HepG2 (cell line): ENCODE measurements around the gene MEX3A. TPM values are rescaled to one million over a fixed set of nuclear protein-coding genes. Genes with fewer than 3 reads are reported as not detected.

Experiments
- ATAC-seq: fragments of 200-7000 bp; cut with Tn5 transposase; 3 replicates; pipeline ENCODE4 v1.9.1; 2020; ENCODE audit warnings: mild to moderate bottlenecking, moderate library complexity
- BruUV-seq: library from RNA; stranded (reverse); fragments of 400-500 nt; replicated peaks from 2 replicates; lab custom pipeline; 2021; lab: Mats Ljungman, UMichigan
- CTCF ChIA-PET: fragments of 300-600 bp; formaldehyde crosslinking; extraction: SDS; loops from one replicate; lab custom pipeline; 2021; ENCODE audit warnings: low total read pairs, inconsistent platforms, low intra/inter-chr PET ratio; lab: Yijun Ruan, JAX
- POLR2A ChIA-PET: fragments of 350-600 bp; sonication (Branson Sonifier 250); formaldehyde crosslinking; loops from one replicate; lab custom pipeline; 2020; ENCODE audit warnings: antibody characterized with exemption, inconsistent platforms; lab: Yijun Ruan, JAX
- DNase-seq: peaks from one replicate; pipeline ENCODE4 v3.0.0-alpha.2; 2015; ENCODE audit warnings: low spot score
- FAIRE-seq: peaks from 3 replicates; lab custom pipeline; 2011; peaks lifted over from hg19 to GRCh38; lab: Jason Lieb, UNC
- H2AFZ ChIP-seq: one replicate; pipeline ENCODE4 v1.6.1; 2011; ENCODE audit warnings: low read length, inconsistent platforms
- H3K27ac ChIP-seq: fragments of 300-600 bp; 3 replicates; pipeline ENCODE4 v1.8.0; 2011; ENCODE audit warnings: mixed run types, mild to moderate bottlenecking, mixed read lengths, low read length, inconsistent platforms; ENCODE audit not compliant: insufficient read depth; ENCODE audit errors: extremely low read length
- H3K27me3 ChIP-seq, 2 experiments: fragments of 200-600 bp in 1 of 2; 2 replicates in 1 of 2; 3 replicates in 1 of 2; pipeline versions ENCODE4 v1.6.0 to v1.8.0; 2011; ENCODE audit warnings: low read length in 2 of 2, mild to moderate bottlenecking in 2 of 2, moderate library complexity in 2 of 2, inconsistent platforms in 1 of 2; ENCODE audit not compliant: insufficient read depth in 2 of 2, control insufficient read depth in 1 of 2
- H3K36me3 ChIP-seq, 2 experiments: fragments of 200-600 bp in 1 of 2; replicated peaks in 1 of 2; 2 replicates in 1 of 2; 3 replicates in 1 of 2; pipeline versions ENCODE4 v1.5.1 to v1.8.0; 2011; ENCODE audit warnings: low read length in 2 of 2, inconsistent platforms in 1 of 2; ENCODE audit not compliant: insufficient read depth in 2 of 2, control insufficient read depth in 1 of 2
- H3K4me1 ChIP-seq: 2 replicates; pipeline ENCODE4 v1.5.1; 2012; ENCODE audit warnings: low read length, inconsistent platforms; ENCODE audit not compliant: insufficient read depth
- H3K4me2 ChIP-seq: 2 replicates; pipeline ENCODE4 v1.6.0; 2011; ENCODE audit warnings: low read depth, low read length, inconsistent platforms
- H3K4me3 ChIP-seq, 3 experiments: fragments of 200-600 bp in 1 of 3; sonication (generic), shearing (Covaris generic) in 1 of 3; replicated peaks in 1 of 3; 2 replicates each; pipeline ENCODE4 v1.5.1; 2011 to 2016; ENCODE audit warnings: low read length in 3 of 3, inconsistent platforms in 2 of 3, low read depth in 2 of 3, mild to moderate bottlenecking in 2 of 3, control low read depth in 1 of 3, mixed read lengths in 1 of 3; ENCODE audit not compliant: insufficient read depth in 1 of 3
- H3K79me2 ChIP-seq: one replicate; pipeline ENCODE4 v1.6.1; 2011; ENCODE audit warnings: low read length, inconsistent platforms; ENCODE audit not compliant: insufficient read depth
- H3K9ac ChIP-seq: 2 replicates; pipeline ENCODE4 v1.6.0; 2011; ENCODE audit warnings: mild to moderate bottlenecking, low read depth, low read length, inconsistent platforms; ENCODE audit not compliant: insufficient read depth
- H3K9me3 ChIP-seq: 2 replicates; pipeline ENCODE4 v1.5.1; 2012; ENCODE audit warnings: mild to moderate bottlenecking, low read length
- H4K20me1 ChIP-seq: 2 replicates; pipeline ENCODE4 v1.6.0; 2011; ENCODE audit warnings: inconsistent platforms, mild to moderate bottlenecking, low read length, moderate library complexity; ENCODE audit not compliant: insufficient read depth
- CBX1 ChIP-seq: IDR thresholded peaks from one replicate; pipeline ENCODE4 v1.6.1; 2016; ENCODE audit warnings: antibody characterized with exemption, low read depth
- EP300 ChIP-seq, 3 experiments: sonication (generic) in 1 of 3; formaldehyde crosslinking in 1 of 3; IDR thresholded peaks; 2 replicates each; pipeline versions ENCODE4 v1.5.1 to v1.6.1; 2011 to 2020; ENCODE audit warnings: low read depth in 2 of 3, low read length in 2 of 3, borderline replicate concordance in 1 of 3, improper control_type of control experiment in 1 of 3, mild to moderate bottlenecking in 1 of 3, missing genetic modification reagents in 1 of 3, moderate library complexity in 1 of 3
- HCFC1 ChIP-seq: fragments of 150-350 bp; IDR thresholded peaks from 2 replicates; pipeline ENCODE4 v1.6.1; 2014; ENCODE audit warnings: low read depth, low read length
- MXI1 ChIP-seq: IDR thresholded peaks from 3 replicates; pipeline ENCODE4 v1.6.1; 2012; ENCODE audit warnings: low read depth, low read length, inconsistent platforms, borderline replicate concordance
- NFAT5 ChIP-seq: sonication (generic); formaldehyde crosslinking; IDR thresholded peaks from 2 replicates; pipeline ENCODE4 v1.4.0; 2020; ENCODE audit warnings: missing genetic modification reagents
- PHF5A ChIP-seq: IDR thresholded peaks from one replicate; pipeline ENCODE4 v1.6.1; 2018; ENCODE audit warnings: low read depth, missing genetic modification reagents; ENCODE audit not compliant: unreplicated experiment
- RAD21 ChIP-seq: fragments of 450-650 bp; formaldehyde crosslinking; IDR thresholded peaks from 2 replicates; pipeline ENCODE4 v1.5.0; 2020; ENCODE audit warnings: mild to moderate bottlenecking
- TBX3 ChIP-seq: fragments of 450-650 bp; IDR thresholded peaks from 2 replicates; pipeline ENCODE4 v1.6.1; 2017; ENCODE audit warnings: antibody characterized with exemption, mild to moderate bottlenecking, inconsistent platforms, borderline replicate concordance
- TERF1 ChIP-seq: sonication (generic); formaldehyde crosslinking; IDR thresholded peaks from 2 replicates; pipeline ENCODE4 v1.8.0; 2022; ENCODE audit warnings: mild to moderate bottlenecking, missing genetic modification reagents, moderate library complexity
- ZBTB38 ChIP-seq: sonication (generic); formaldehyde crosslinking; IDR thresholded peaks from 2 replicates; pipeline ENCODE4 v1.5.1; 2020; ENCODE audit warnings: mild to moderate bottlenecking, missing genetic modification reagents
- ZFP90 ChIP-seq: sonication (generic); formaldehyde crosslinking; IDR thresholded peaks from 2 replicates; pipeline ENCODE4 v1.8.0; 2022; ENCODE audit warnings: missing genetic modification reagents, mild to moderate bottlenecking, inconsistent platforms, borderline replicate concordance
- ZNF280D ChIP-seq: sonication (generic); formaldehyde crosslinking; IDR thresholded peaks from 2 replicates; pipeline ENCODE4 v1.5.1; 2020; ENCODE audit warnings: mild to moderate bottlenecking, missing genetic modification reagents
- ZNF335 ChIP-seq: sonication (generic); formaldehyde crosslinking; IDR thresholded peaks from 2 replicates; pipeline ENCODE4 v1.4.0; 2020; ENCODE audit warnings: missing genetic modification reagents
- ZNF382 ChIP-seq: sonication (generic); formaldehyde crosslinking; IDR thresholded peaks from 2 replicates; pipeline ENCODE4 v1.5.0; 2020; ENCODE audit warnings: missing genetic modification reagents, mild to moderate bottlenecking, borderline replicate concordance
- ZNF430 ChIP-seq: sonication (generic); formaldehyde crosslinking; IDR thresholded peaks from 2 replicates; pipeline ENCODE4 v1.9.0; 2021; ENCODE audit warnings: mild to moderate bottlenecking, missing genetic modification reagents
- ZNF616 ChIP-seq: sonication (generic); formaldehyde crosslinking; IDR thresholded peaks from 2 replicates; pipeline ENCODE4 v1.5.0; 2020; ENCODE audit warnings: low read depth, mild to moderate bottlenecking, missing genetic modification reagents
- WGBS: methylation state at CpG from one replicate; pipeline ENCODE4 v1.1.6; 2017; ENCODE audit warnings: low lambda C conversion rate; 5-methylcytosine and 5-hydroxymethylcytosine counted together
- in situ Hi-C: cut with HindIII; loops from 2 replicates; pipeline ENCODE4 v1.10.0; 2017; ENCODE audit warnings: low pct_unique_long_range_greater_than_20kb; ENCODE audit not compliant: extremely low pct_ligation_motif_present
- intact Hi-C: fragments of 100-400 bp; cut with micrococcal nuclease; formaldehyde crosslinking; loops from one replicate; pipeline ENCODE4 v1.10.0; 2022; ENCODE audit not compliant: unreplicated experiment
- polyA plus RNA-seq, 8 experiments: library from polyadenylated mRNA; depleted of rRNA in 3 of 8; stranded (reverse) in 7 of 8; unstranded in 1 of 8; fragments of >200 nt; fragmentation: Illumina TruSeq in 4 of 8; extraction: Trizol in 4 of 8; gene quantifications; 2 replicates each; pipeline versions ENCODE4 v1.2.1 to v1.2.3, GENCODE V29; 2011 to 2016; ENCODE audit warnings: low read depth in 4 of 8, missing spikeins in 1 of 8, mixed read lengths in 1 of 8; ENCODE audit not compliant: insufficient read depth in 1 of 8
- total RNA-seq, 5 experiments: library from RNA; depleted of rRNA; stranded (reverse); fragments of >200 nt; fragmentation: Illumina TruSeq; extraction: Trizol; gene quantifications; 2 replicates each; pipeline ENCODE4 v1.2.3, GENCODE V29; 2016; ENCODE audit warnings: low read depth in 1 of 5

MEX3A gene
- total and polyA plus RNA-seq, 2 of the 13 experiments (the other 11 are each of a cell fraction or from before 2014, with no cell fraction given): 7.6 to 9.1 TPM

- Histone ChIP-seq H3K79me2 (no peaks in the 10 kb centered on the region), H3K27me3 (no peaks in the 10 kb centered on the region), H4K20me1 (no peaks in the 10 kb centered on the region), H3K27ac (no peak overlapping the region), H3K9ac (no peak overlapping the region), H3K36me3 (no peaks in the 10 kb centered on the region), H3K9me3 (no peaks in the 10 kb centered on the region), H3K4me2 (no peak overlapping the region), H3K4me1 (peaks cover 39% of the 10 kb centered on the region), H3K4me3 (no peak overlapping the region), H2AFZ (no peak overlapping the region)
- ATAC-seq: no peak
- WGBS: 71% methylated on average over 2 of the region's 2 CpGs
- FAIRE-seq: no peak
- DNase-seq: no peak
- in situ Hi-C loops (loop anchor here (10.0 kb wide), 1 partner anchor 120 kb away; the partner anchor contains the start of gene RXFP4), intact Hi-C loops (loop anchor here (10.0 kb wide), 1 partner anchor 60 kb away; no protein-coding TSS in a partner anchor)
- ChIA-PET CTCF (no interaction called here), POLR2A (interaction anchor here (1.2 to 2.4 kb wide), 2 partner anchors 124 to 130 kb away, joined by 7 to 9 read pairs; partner anchors contain the start of gene KHDC4)
- no peak for TF ChIP-seq CBX1
- TF ChIP-seq NFAT5 (CRISPR knock-in tag): no peak
- no peak for TF ChIP-seq ZNF335 (CRISPR knock-in tag)
- TF ChIP-seq TBX3: no peak
- no peak for TF ChIP-seq ZNF616
- TF ChIP-seq ZBTB38 (CRISPR knock-in tag): no peak
- no peak for TF ChIP-seq MXI1
- no peak for TF ChIP-seq ZFP90
- TF ChIP-seq ZNF430 (CRISPR knock-in tag): no peak
- no peak for TF ChIP-seq TERF1
- TF ChIP-seq ZNF280D (CRISPR knock-in tag): no peak
- TF ChIP-seq RAD21: no peak
- TF ChIP-seq EP300 (IDR thresholded peaks at IDR 0.05; ENCODE audit: low read depth in 2 of 2, low read length in 2 of 2): no peak
- no peak for TF ChIP-seq EP300 (CRISPR knock-in tag; IDR thresholded peaks at IDR 0.05; ENCODE audit: borderline replicate concordance)
- TF ChIP-seq PHF5A: no peak
- TF ChIP-seq ZNF382: no peak
- no peak for TF ChIP-seq HCFC1
- no TSS peak for BruUV-seq
Measured at GRCh38 chr1:156064615-156065014, 17.6 kb downstream of the MEX3A start.
